GM21529 (cell line): ENCODE data around the gene ERP44.
"Not testable (repeated sequence)": the region's sequence is repeated elsewhere in the genome, so short reads cannot be mapped to it uniquely, and the experiment has no call there.

Experiments used
- ATAC-seq: cut with Tn5 transposase; IDR thresholded peaks from one replicate; pipeline ENCODE4 v1.9.1; 2021; ENCODE audit not compliant: unreplicated experiment

Gene ERP44

GRCh38 chr9:100098887-100099721 lies at the start of gene ERP44, which contains the start of gene INVS:
Gene ERP44 (minus strand): TSS chr9:100099000. CDS start chr9:100098840, 160 bp downstream.
Gene INVS (plus strand): TSS chr9:100099243. CDS start chr9:100104522, 5,279 bp downstream.
- ATAC-seq = peak; percentile 98

GRCh38 chr9:100145976-100146375 lies 47.2 kb upstream of the ERP44 start:
- ATAC-seq = not testable (repeated sequence)

GRCh38 chr9:100145167-100145934 lies 46.6 kb upstream of the ERP44 start:
- not testable (repeated sequence) for ATAC-seq

GRCh38 chr9:100141862-100142261 lies 43.1 kb upstream of the ERP44 start:
- ATAC-seq = not testable (repeated sequence)

GRCh38 chr9:100140303-100140702 lies 41.5 kb upstream of the ERP44 start:
- not testable (repeated sequence) for ATAC-seq

GRCh38 chr9:100136799-100137198 lies 38.0 kb upstream of the ERP44 start:
- ATAC-seq = not testable (repeated sequence)

GRCh38 chr9:100134731-100135130 lies 35.9 kb upstream of the ERP44 start:
- ATAC-seq = no peak

- no peak for ATAC-seq
These were observed 33.2 kb upstream of the ERP44 start for GRCh38 chr9:100131875-100132430.

GRCh38 chr9:100131216-100131615 lies 32.4 kb upstream of the ERP44 start:
- ATAC-seq = no peak

GRCh38 chr9:100129772-100130171 lies 31.0 kb upstream of the ERP44 start:
- ATAC-seq = no peak

- no peak for ATAC-seq
These were observed 27.6 kb upstream of the ERP44 start for GRCh38 chr9:100126423-100126822.

- no peak for ATAC-seq
These were observed 27.1 kb upstream of the ERP44 start for GRCh38 chr9:100125910-100126309.

- no peak for ATAC-seq
These were observed 26.4 kb upstream of the ERP44 start for GRCh38 chr9:100125236-100125635.

- no peak for ATAC-seq
These were observed 21.5 kb upstream of the ERP44 start for GRCh38 chr9:100120286-100120685.

- no peak for ATAC-seq
These were observed 18.5 kb upstream of the ERP44 start for GRCh38 chr9:100117316-100117715.

GRCh38 chr9:100112677-100113336 lies 14.0 kb upstream of the ERP44 start:
- ATAC-seq = no peak

- ATAC-seq = no peak
These were observed 12.4 kb upstream of the ERP44 start for GRCh38 chr9:100111235-100111634.

GRCh38 chr9:100108559-100108958 lies 9.8 kb upstream of the ERP44 start:
- no peak for ATAC-seq

GRCh38 chr9:100106616-100107015 lies 7.8 kb upstream of the ERP44 start:
- ATAC-seq = no peak

- no peak for ATAC-seq
These were observed 7.1 kb upstream of the ERP44 start for GRCh38 chr9:100105861-100106260.

GRCh38 chr9:100104314-100104713 lies 5.5 kb upstream of the ERP44 start:
- ATAC-seq = no peak
